LHCN-M2 (cell line): ENCODE measurements around the gene ADAMTS17. TPM values are rescaled to one million over a fixed set of nuclear protein-coding genes. Genes with fewer than 3 reads are reported as not detected.

Experiments used
- DNase-seq: peaks from one replicate; pipeline ENCODE4 v3.0.0-alpha.2; 2012; ENCODE audit warnings: low read depth
- total RNA-seq: library from RNA; depleted of rRNA; stranded (reverse); fragments of >200 nt; gene quantifications from 2 replicates; pipeline ENCODE4 v1.2.3, GENCODE V29; 2014

Gene ADAMTS17
- total RNA-seq, 1 experiment from 2014 or later: 0.11 TPM

DNA sequence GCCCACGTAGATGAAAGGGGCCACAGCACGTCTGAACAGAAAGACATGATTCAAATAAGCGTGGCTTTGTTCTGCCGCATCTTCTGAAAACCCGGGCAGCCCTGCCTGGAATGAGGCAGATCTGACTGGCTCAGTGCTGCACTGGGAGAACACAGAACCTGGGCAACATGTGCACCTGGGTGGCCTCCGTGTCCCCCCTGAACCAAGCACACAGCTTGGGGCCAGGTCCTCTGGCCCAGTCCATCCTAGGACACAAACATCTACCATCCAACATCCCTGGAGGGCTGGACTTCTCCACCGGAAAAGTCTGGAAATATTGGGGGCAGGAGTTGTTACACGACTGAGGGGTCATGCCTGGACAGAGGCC is 119.4 kb downstream of the ADAMTS17 start:
- DNase-seq: no peak

DNA sequence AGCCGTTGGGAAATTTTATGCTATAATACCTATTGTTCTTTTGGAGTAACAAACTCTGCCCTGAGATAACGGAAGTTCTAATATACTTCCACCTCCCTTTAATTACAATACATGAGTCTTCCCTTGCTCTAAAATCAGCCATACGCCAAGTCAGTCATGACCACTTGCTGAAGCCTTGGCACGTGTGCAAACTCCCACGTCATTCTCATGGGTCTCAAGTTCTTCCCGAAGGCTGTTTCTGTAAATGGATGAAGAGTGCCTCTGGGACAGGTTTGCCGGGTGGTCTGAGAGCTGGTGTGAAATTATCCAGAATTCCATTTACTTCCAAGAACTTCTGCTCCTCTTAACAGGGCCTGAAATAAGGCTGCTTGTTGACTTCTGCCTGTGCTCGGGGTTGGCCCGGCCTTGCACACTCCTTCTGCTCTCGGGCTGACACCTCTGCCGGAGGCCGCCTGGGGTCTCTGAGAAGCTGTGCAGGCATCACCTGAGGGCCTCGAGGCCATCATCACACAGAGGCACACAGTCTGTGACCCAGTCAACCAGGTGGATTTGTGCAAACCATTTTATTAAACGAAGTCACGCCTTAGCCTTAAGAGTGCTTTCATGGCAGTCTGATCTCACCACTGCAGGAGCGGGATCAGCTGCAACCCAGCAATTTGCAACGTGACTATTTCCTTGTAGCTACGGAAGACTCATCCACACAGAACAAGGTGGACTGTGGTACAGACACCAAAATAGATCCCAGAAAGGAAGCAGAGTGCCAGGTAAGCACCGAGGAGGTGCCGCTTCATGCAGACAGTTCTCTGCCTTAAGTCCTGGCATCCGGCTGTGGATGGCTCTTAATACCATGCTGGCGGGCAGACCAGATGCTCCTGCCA is 120.1 kb downstream of the ADAMTS17 start:
- no peak for DNase-seq

DNA sequence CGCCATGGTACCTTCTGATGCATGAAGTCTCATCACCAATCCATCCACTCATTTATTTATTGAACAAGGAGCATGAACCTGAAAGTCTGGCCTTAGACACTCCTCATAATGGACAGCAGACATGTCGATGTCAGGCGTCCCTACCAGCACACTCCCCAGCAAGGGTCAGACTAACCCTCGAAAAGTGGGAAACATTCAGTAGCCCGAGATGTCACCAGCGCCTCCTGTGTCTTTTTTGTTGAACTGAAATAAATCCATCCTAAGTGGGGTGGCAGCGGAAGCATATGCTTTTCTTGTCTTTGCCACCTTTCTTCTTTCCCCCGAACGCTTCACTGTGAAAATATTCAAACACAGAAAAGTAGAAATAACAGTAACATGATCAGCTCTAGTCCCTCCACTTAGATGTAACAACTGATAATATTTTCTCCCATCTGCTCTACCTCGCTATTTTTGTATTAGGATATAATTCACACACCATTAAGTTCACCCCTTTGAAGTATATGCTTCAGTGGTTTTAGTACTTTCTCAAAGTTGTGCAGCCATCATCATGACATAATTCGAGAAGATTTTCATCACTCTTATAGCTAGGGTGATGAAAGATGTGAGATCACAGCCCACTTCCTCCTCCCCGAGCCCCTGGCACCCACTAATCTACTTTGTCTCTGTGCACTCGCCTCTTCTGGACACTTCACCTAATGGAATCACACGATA is 121.6 kb downstream of the ADAMTS17 start:
- no peak for DNase-seq

DNA sequence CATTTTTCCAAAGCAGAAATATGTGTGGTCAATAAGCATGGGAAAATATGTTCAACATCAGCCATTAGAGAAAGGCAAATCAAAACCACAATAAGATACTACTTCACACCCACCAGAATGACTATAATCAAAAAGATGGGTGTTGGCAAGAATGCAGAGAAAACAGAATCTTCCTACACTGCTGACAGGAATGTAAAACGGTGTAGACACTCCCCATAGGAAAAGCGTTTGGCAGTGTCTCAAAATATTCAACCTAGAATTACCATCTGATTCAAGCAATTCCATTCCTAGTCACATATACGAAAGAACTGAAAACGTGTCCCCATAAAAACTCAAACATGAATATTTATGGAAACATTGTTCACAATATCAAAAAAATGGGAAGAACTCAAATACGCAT is 123.3 kb downstream of the ADAMTS17 start:
- DNase-seq: no peak

DNA sequence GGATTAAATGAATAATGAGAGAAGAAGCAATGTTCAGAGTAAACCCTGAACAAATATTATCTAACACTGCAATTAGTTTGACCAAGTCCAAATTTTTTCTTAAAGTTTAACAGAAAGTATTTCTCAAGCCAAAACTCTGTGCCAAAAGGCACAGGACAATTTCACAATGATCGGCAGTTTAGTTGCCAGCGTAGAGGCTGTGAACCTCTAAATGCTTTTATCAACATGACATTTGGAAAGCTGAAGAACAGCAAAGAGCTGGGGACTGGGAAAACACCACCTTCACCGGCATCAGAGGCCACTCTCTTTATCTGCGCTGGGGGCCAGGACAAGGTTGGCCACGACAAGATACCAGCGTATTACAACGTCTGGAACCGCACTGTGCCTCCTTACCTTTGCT is 125.6 kb downstream of the ADAMTS17 start:
- DNase-seq: no peak

- no peak for DNase-seq
Measured at GRCh38 chr15:100215843-100216169, 126.0 kb downstream of the ADAMTS17 start.

DNA sequence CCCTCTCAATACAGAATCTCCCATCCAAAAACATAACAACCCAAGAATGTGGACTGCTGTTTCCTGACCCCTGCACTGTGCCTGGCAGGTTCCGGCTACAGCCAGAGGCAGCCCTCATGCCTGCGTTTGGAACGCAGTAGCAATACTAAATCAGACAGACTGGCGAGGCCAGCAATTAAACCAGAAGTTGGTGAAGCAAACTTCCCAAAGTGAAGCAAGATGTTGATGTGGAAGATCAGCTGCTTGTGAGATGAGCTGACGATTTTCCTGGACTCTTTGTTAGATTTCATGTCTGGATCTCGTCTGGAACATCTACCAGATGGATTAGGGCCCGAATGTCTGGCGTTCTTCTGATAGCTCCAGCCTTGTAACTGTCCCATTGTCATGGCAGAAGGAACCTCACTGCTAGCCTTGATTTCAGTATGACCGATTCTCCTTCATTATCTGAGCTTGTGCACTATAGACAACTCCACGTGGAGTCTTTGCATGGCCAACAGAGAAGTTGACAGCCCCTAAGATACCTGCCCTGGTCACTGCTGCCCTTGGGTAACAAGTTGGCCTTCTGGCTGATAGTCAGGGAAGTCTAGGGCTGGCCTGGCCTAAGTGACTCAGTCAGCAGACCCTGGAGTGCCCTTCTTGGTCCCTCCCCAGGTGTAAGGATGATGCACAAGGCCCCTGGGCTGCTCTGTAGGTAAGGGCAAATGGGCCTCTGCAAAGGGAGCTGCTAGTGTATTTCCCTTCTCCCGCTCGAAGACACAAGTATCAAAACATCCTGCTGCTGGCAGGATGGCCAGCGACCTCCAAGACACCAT is 126.5 kb downstream of the ADAMTS17 start:
- DNase-seq: no peak

- no peak for DNase-seq
Measured at GRCh38 chr15:100211855-100212850, 129.6 kb downstream of the ADAMTS17 start.

- no peak for DNase-seq
Measured at GRCh38 chr15:100210338-100210737, 131.4 kb downstream of the ADAMTS17 start.

GRCh38 chr15:100208921-100209603 is 132.7 kb downstream of the ADAMTS17 start:
- no peak for DNase-seq

- no peak for DNase-seq
Measured at GRCh38 chr15:100207053-100207452, 134.7 kb downstream of the ADAMTS17 start.

DNA sequence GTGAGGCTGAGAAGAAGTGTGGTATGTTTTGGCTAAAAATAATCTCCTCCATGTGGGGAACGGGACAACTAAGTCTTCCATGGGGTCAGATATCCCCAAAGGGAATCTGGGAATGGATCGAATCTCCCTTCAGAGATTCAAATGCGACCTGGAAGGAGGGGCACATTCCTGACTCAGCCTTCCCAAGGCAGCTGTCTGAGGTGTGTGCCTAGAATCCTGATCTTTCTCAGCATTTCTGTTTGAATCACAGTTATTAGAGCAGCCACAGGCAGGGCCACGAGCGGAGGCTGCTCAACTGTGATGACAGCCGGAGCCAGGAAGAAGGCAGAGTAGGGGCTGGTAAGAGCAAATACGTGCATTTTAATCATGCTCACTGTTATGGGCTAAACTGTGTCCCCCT is 135.1 kb downstream of the ADAMTS17 start:
- no peak for DNase-seq

- DNase-seq: no peak
Measured at GRCh38 chr15:100205549-100206295, 136.1 kb downstream of the ADAMTS17 start.

DNA sequence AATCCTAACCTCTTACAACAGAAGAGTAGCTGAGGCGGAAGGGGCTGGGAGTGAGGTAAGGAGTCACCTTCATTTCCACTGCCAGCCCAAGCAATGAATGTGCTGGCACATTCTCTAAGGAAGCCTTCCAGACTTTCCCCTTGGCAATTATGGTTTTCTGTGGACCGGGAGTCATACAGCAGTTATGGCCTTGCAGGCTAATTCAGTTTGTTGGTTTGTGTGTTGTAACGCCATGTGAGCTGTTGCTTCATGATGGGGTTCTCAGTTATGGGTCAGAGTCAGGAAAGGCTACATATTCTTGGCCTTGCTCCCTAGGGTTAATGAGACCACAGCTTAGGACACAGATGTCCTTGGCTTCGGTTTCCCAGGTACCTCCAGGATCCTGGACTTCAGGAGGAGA is 137.0 kb downstream of the ADAMTS17 start:
- no peak for DNase-seq

GRCh38 chr15:100204211-100204610 is 137.6 kb downstream of the ADAMTS17 start:
- no peak for DNase-seq

GRCh38 chr15:100202309-100202960 is 139.3 kb downstream of the ADAMTS17 start:
- no peak for DNase-seq

DNA sequence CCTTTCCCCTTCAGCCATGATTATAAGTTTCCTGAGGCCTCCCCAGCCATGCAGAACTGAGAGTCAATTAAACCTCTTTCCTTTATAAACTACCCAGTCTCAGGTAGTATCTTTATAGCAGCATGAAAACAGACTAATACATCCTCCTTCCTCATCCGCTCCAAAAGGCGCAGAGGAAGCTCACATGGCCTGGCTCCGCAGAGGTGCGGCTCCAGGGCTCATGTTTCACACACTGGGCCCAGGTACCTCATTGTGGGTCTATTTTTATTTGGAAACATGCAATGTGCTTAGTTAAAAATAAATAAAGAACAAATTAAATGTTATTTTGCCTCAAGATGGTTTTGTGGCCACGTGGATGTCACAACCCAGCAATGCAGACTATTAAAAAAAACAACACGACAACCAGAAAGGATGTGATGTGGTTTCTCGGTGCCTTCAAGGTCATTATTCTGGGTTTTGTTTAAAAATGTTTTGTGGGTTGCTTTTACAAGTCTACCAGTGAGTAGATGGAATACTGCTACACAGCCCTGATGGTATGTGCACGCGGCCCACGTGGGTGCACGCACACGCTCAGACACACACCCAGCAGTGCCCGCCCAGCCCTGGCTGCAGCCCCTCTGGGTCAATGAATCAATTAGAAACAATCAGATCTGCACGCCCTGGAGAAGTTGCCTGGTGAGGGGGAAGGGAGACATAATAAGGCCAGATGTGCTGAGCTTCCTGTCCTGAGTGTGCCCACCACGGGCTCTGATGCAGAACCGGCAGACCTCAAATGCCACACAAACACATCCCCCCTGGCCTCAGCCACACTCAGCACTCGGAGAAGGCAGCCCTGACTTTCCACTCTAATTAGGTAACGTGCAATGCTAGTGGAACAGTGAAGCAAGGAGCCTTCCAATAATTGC is 140.1 kb downstream of the ADAMTS17 start:
- no peak for DNase-seq

- no peak for DNase-seq
Measured at GRCh38 chr15:100200287-100200880, 141.4 kb downstream of the ADAMTS17 start.
